ENCODE data around the gene GPR39.

GPR39 gene

GRCh38 chr2:132559326-132559725, 142.7 kb downstream of the GPR39 start:
- in situ Hi-C loops (cut with MboI; ENCODE audit: low sequenced_read_pairs), result no loop called here

DNA sequence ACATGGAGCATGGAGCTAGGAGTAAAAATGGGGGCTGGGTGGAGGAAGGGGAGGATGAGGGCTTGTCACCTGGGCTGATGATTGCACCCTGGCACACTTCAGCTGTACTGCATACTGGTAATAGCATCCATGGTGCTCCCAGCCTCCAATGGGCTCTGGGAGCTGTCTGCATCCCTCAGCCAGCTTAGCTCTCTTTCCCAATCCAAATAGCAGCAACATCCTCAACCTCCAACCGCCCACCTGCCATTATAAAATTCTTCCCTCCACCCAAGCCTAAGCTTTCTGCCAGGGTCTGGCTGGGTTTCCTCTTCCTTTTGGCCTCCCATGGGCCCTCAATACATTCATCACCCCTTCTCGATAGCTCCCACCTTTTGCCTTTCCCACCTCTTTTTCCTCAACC, 143.3 kb downstream of the GPR39 start:
- in situ Hi-C loops (cut with MboI; ENCODE audit: low sequenced_read_pairs), result no loop called here

DNA sequence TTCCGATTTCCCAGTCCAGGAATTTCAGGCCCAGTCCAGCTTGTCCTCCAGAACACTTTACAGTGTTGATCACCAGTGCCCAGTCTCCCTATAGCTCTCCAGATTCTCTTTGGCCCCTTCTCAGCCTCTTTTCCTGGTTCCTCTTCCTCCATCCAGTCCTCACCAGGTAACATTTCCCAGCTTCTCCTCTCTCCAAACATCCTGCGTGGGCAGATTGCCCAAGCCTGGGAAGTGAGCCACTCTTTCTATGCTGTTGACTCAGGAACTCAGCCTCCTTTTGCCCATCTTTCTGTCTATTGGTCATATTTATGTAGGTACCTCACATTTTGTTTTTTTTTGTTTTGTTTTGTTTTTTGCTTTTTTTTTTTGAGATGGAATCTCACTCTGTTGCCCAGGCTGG, 144.0 kb downstream of the GPR39 start:
- in situ Hi-C loops (cut with MboI; ENCODE audit: low sequenced_read_pairs), result no loop called here

- in situ Hi-C loops (cut with MboI; ENCODE audit: low sequenced_read_pairs), result no loop called here
Measured at GRCh38 chr2:132562245-132562644, 145.6 kb downstream of the GPR39 start.

- in situ Hi-C loops (cut with MboI; ENCODE audit: low sequenced_read_pairs), result no loop called here
Measured at GRCh38 chr2:132564065-132564464, 147.5 kb downstream of the GPR39 start.

GRCh38 chr2:132566379-132566778, 149.8 kb downstream of the GPR39 start:
- in situ Hi-C loops (cut with MboI; ENCODE audit: low sequenced_read_pairs), result no loop called here

- in situ Hi-C loops (cut with MboI; ENCODE audit: low sequenced_read_pairs), result no loop called here
Measured at GRCh38 chr2:132567682-132568081, 151.1 kb downstream of the GPR39 start.

GRCh38 chr2:132568656-132569055, 152.1 kb downstream of the GPR39 start:
- in situ Hi-C loops (cut with MboI; ENCODE audit: low sequenced_read_pairs), result no loop called here

- in situ Hi-C loops (cut with MboI; ENCODE audit: low sequenced_read_pairs), result no loop called here
Measured at GRCh38 chr2:132573444-132574007, 156.9 kb downstream of the GPR39 start.

DNA sequence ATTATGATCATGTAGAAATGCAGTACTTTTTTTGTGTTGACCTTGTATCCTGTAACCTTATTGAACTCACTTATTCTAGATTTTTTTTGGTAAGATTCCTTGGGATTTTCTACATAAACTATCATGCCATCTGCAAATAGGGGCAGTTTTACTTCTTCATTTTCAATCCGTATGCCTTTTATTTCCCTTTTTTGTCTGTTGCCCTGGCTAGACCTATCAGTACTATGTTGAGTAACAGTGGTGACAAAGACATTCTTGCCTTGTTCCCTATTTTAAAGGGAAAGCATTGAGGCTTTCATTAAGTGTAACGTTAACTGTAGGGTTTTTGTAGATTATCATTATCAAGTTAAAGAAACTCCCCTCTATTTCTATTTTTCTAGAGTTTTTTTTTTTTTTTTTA, 161.1 kb downstream of the GPR39 start:
- in situ Hi-C loops (cut with MboI; ENCODE audit: low sequenced_read_pairs), result no loop called here

GRCh38 chr2:132581591-132581990, 165.0 kb downstream of the GPR39 start:
- in situ Hi-C loops (cut with MboI; ENCODE audit: low sequenced_read_pairs), result no loop called here

- in situ Hi-C loops (cut with MboI; ENCODE audit: low sequenced_read_pairs), result no loop called here
Measured at GRCh38 chr2:132581991-132582738, 165.6 kb downstream of the GPR39 start.

DNA sequence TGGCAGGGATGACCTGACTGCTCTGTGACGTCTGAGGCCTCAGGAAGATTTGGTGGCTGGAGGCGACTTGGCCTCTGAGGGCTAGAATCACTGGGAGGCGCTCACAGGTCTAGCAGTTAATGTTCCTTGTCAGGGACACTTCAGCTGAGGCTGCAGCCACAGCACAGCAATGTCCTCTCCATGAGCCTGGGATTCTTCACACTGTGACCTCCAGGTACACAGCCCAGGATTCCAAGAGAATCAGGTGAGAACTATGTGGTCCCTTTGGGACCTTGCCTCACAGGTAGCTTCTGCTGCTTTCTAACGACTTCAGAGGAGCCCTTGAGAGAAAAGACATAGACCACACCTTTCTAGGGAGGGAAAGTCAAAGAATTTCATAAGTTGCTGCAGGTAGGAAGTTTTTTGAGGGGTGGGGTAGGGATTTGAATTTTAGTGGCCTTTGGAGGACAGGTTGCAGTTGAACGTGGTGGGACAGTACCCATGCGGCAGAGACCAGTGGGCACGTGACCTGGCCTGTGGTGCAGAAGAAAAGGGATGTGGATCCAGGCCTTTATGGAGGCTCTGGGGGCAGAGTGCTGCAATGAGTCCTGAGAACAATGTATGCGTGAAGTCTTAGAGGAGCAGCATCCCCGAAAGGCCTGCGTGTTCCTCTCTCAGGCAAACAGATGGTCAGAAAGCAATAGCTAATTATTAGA, 167.2 kb downstream of the GPR39 start:
- in situ Hi-C loops (cut with MboI; ENCODE audit: low sequenced_read_pairs), result no loop called here

- in situ Hi-C loops (cut with MboI; ENCODE audit: low sequenced_read_pairs), result no loop called here
Measured at GRCh38 chr2:132584976-132585817, 168.6 kb downstream of the GPR39 start.

- in situ Hi-C loops (cut with MboI; ENCODE audit: low sequenced_read_pairs), result no loop called here
Measured at GRCh38 chr2:132586101-132586511, 169.5 kb downstream of the GPR39 start.

DNA sequence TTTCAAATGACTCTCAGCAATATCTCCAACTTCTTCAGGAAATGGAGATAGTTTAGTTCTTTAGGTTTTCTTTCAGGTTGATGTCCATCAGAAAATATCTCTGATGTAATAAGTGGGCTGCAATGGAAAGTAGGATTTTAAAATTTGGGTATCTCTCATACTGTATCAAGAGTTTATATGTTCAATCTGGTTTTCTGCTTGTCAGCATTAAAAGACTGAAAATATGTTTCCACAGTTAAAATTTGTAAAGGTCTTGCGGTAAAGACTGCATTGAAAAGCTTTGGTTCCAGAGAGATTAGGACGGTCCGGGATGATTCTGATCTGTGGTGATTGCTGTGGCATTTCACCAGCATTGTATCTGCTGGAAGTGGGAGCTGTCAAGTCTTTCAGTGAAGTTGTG, 170.2 kb downstream of the GPR39 start:
- in situ Hi-C loops (cut with MboI; ENCODE audit: low sequenced_read_pairs), result no loop called here

- in situ Hi-C loops (cut with MboI; ENCODE audit: low sequenced_read_pairs), result no loop called here
Measured at GRCh38 chr2:132588576-132588975, 172.0 kb downstream of the GPR39 start.

- in situ Hi-C loops (cut with MboI; ENCODE audit: low sequenced_read_pairs), result no loop called here
Measured at GRCh38 chr2:132589111-132589830, 172.7 kb downstream of the GPR39 start.

GRCh38 chr2:132589966-132590365, 173.4 kb downstream of the GPR39 start:
- in situ Hi-C loops (cut with MboI; ENCODE audit: low sequenced_read_pairs), result no loop called here

DNA sequence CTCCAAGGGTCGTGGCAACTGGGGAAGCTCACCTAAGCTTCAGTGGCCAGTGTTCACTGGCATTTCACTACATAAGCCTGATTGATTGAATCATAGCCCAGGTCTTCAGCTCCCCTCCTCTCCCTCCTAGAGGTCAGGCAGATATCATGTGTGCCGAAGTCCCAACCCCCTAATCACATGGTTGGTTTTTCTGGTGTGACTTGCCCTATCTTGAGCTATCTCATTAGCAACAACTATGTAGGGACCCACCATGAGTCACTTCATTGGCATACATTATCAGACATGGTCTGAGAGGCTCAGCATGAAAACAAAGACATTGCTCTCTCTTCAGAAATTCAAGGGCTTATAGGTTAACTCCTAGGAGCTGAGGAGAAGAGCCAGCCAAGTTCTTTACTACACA, 176.6 kb downstream of the GPR39 start:
- in situ Hi-C loops (cut with MboI; ENCODE audit: low sequenced_read_pairs), result no loop called here

- in situ Hi-C loops (cut with MboI; ENCODE audit: low sequenced_read_pairs), result no loop called here
Measured at GRCh38 chr2:132595186-132595585, 178.6 kb downstream of the GPR39 start.

Data from HL-60/S4 treated with retinoic acid at 250 ng/mL for 4 days and 3 days (cell line).